Left colon (tissue), 2 donors: ENCODE results near the gene HCST. TPM values are rescaled to one million over a fixed set of nuclear protein-coding genes. Genes with fewer than 3 reads are reported as not detected.

Source experiments
- ATAC-seq: fragments of 200-7000 bp; cut with Tn5 transposase; one replicate; pipeline ENCODE4 v1.9.1; 2020; ENCODE audit warnings: mild to moderate bottlenecking, moderate library complexity
- DNase-seq, 2 donors: peaks; one replicate each; pipeline ENCODE4 v3.0.0-alpha.2; 2020
- intact Hi-C, 2 donors: fragments of 100-400 bp; cut with DNase I in 1 of 2; cut with micrococcal nuclease in 1 of 2; formaldehyde crosslinking; loops; one replicate each; pipeline versions ENCODE4 v1.11.2 to v1.14.0; 2022; cut with DNase I, micrococcal nuclease
- total RNA-seq, 2 donors: library from RNA; stranded (reverse); fragmentation: NEBNext Ultra II Directional; extraction: Animal tissue kit (Norgen Biotek cat#: 25700); gene quantifications; one replicate each; pipeline ENCODE4 v1.2.1, GENCODE V29; 2021
- donor health status: DM: no; HTN: no; CAD: no.
- donor health status: DM: yes; HTN: yes; CAD: no.

The HCST gene
- total RNA-seq, 2 donors from 2014 or later = 1.0 to 6.1 TPM

GRCh38 chr19:35945121-35945790 is 42.9 kb downstream of the HCST start:
- ATAC-seq = no peak
- intact Hi-C loops = no loop called here
- DNase-seq = no peak

GRCh38 chr19:35946203-35946602 is 43.9 kb downstream of the HCST start:
- ATAC-seq (no peak), DNase-seq (no peak)
- intact Hi-C loops = no loop called here

- intact Hi-C loops = no loop called here
- DNase-seq (no peak), ATAC-seq (no peak)
Observed at GRCh38 chr19:35949131-35949530, 46.8 kb downstream of the HCST start.

Other genes with a start within 250 kb of the HCST start
- under 1 TPM; 0.20 to 0.27 TPM for gene UPK1A, start 236.0 kb upstream of the HCST start, total RNA-seq
- gene ZBTB32, start 198.0 kb upstream of the HCST start, total RNA-seq = 1 to 10 TPM in 1 of 2 donors, under 1 TPM in 1; 0.15 to 1.1 TPM
- 10 to 100 TPM; 34.8 to 40.1 TPM for gene KMT2B, start 184.5 kb upstream of the HCST start, total RNA-seq
- 1 to 10 TPM; 4.1 to 7.7 TPM for gene IGFLR1, start 160.1 kb upstream of the HCST start, total RNA-seq
- gene U2AF1L4, start 157.1 kb upstream of the HCST start, total RNA-seq = 10 to 100 TPM; 14.5 to 17.3 TPM
- 10 to 100 TPM; 82.2 to 86.0 TPM for gene PSENEN, start 156.9 kb upstream of the HCST start, total RNA-seq
- gene LIN37, start 154.0 kb upstream of the HCST start, total RNA-seq = 1 to 10 TPM; 5.9 to 6.1 TPM
- 10 to 100 TPM in 1 of 2 donors, 1 to 10 TPM in 1; 4.5 to 16.4 TPM for gene HSPB6, start 145.5 kb upstream of the HCST start, total RNA-seq
- gene PROSER3, start 144.4 kb upstream of the HCST start, total RNA-seq = 10 to 100 TPM; 16.8 to 19.5 TPM
- gene ARHGAP33, start 127.0 kb upstream of the HCST start, total RNA-seq = 10 to 100 TPM in 1 of 2 donors, 1 to 10 TPM in 1; 9.7 to 10.1 TPM
- not detected for gene PRODH2, start 89.7 kb upstream of the HCST start, total RNA-seq
- gene NPHS1, start 50.0 kb upstream of the HCST start, total RNA-seq = not detected
- gene KIRREL2, start 45.6 kb upstream of the HCST start, total RNA-seq = under 1 TPM in 1 of 2 donors, not detected in 1; 0.11 TPM
- gene APLP1, start 34.0 kb upstream of the HCST start, total RNA-seq = 1 to 10 TPM; 1.8 to 4.7 TPM
- gene NFKBID, start 2.0 kb upstream of the HCST start, total RNA-seq = 10 to 100 TPM; 10.0 to 10.1 TPM
- 10 to 100 TPM in 1 of 2 donors, 1 to 10 TPM in 1; 8.2 to 41.3 TPM for gene TYROBP, start 5.8 kb downstream of the HCST start, total RNA-seq
- 10 to 100 TPM; 12.5 to 14.7 TPM for gene LRFN3, start 33.8 kb downstream of the HCST start, total RNA-seq
- 10 to 100 TPM; 19.6 to 20.0 TPM for gene SDHAF1, start 92.7 kb downstream of the HCST start, total RNA-seq
- gene SYNE4, start 106.3 kb downstream of the HCST start, total RNA-seq = 1 to 10 TPM; 6.5 to 9.0 TPM
- 10 to 100 TPM; 15.3 to 22.1 TPM for gene ALKBH6, start 111.7 kb downstream of the HCST start, total RNA-seq
- 10 to 100 TPM in 1 of 2 donors, 1 to 10 TPM in 1; 3.1 to 10.6 TPM for gene CLIP3, start 130.3 kb downstream of the HCST start, total RNA-seq
- 1 to 10 TPM; 3.6 to 4.5 TPM for gene THAP8, start 151.8 kb downstream of the HCST start, total RNA-seq
- gene WDR62, start 152.4 kb downstream of the HCST start, total RNA-seq = 1 to 10 TPM in 1 of 2 donors, under 1 TPM in 1; 0.84 to 4.5 TPM
- gene OVOL3, start 208.6 kb downstream of the HCST start, total RNA-seq = not detected
- 10 to 100 TPM; 39.4 to 42.7 TPM for gene POLR2I, start 212.3 kb downstream of the HCST start, total RNA-seq
- 100 to 1,000 TPM in 1 of 2 donors, 10 to 100 TPM in 1; 90.0 to 102 TPM for gene TBCB, start 212.9 kb downstream of the HCST start, total RNA-seq
- gene CAPNS1, start 237.5 kb downstream of the HCST start, total RNA-seq = 100 to 1,000 TPM; 757 to 814 TPM
- gene COX7A1, start 249.9 kb downstream of the HCST start, total RNA-seq = 10 to 100 TPM in 1 of 2 donors, 1 to 10 TPM in 1; 5.5 to 21.3 TPM